Fibroblast of mammary gland (primary cell): ENCODE measurements around the gene AEBP2.
A peak's percentile ranks its signal among the peaks of the same experiment; 100 is the strongest.
"Not testable (repeated sequence)": the region's sequence is repeated elsewhere in the genome, so short reads cannot be mapped to it uniquely, and the experiment has no call there.

Source experiments
- DNase-seq: peaks from one replicate; pipeline ENCODE4 v3.0.0-alpha.2; 2010; ENCODE audit warnings: low read depth
- H3K4me3 ChIP-seq: 2 replicates; pipeline ENCODE4 v1.5.1; 2011; ENCODE audit warnings: low read depth, mild to moderate bottlenecking, low read length, moderate library complexity; ENCODE audit not compliant: control insufficient read depth
- TF ChIP-seq, protein P1 (sequence below): conservative IDR thresholded peaks from 2 replicates; pipeline ENCODE4 v1.5.1; 2011; ENCODE audit warnings: low read depth, low read length, inconsistent platforms; ENCODE audit not compliant: control insufficient read depth, insufficient read depth

The AEBP2 gene

DNA sequence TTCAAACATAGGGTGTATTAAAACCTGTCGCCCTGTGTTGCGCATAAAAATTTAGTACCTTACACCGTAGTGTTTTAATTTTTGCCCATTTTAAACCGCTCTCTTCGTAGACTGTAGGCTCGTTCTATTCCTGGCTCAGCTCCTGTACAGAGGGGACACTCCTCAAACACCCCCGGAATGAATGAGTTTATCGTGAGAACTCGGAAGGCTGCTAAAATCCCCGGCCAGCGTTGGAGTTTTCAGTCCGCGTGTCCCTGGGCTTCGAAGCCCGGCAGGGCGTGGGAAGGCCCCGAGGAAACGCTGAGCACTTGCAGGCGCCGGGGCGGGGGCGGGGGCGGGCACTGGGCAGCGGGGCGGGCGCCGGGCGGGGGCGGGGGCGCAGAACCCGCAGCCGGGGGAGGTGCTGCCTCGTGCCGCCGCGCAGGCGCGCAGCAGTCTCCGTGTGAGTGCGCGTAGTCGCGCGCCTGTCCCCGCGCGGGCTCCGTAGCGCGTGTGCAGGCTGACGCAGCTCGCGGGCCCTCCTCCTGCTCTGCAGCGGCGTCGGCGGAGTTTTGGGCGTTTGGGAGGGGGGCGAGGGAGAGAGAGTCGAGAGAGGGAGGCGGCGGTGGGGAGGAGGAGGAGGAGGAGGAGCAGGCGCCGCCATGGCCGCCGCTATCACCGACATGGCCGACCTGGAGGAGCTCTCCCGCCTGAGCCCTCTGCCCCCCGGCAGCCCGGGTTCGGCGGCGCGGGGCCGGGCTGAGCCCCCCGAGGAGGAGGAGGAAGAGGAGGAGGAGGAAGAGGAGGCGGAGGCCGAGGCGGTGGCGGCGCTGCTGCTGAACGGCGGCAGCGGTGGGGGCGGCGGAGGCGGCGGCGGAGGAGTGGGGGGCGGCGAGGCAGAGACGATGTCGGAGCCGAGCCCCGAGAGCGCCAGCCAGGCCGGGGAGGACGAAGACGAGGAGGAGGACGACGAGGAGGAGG lies at the start of gene AEBP2:
Gene AEBP2, plus strand, starts transcription at position 434 of the 960 bp plus-strand sequence. Its CDS starts 208 bp downstream, at position 642.
- DNase-seq = peak; percentile 92
- TF ChIP-seq, protein P1, sequence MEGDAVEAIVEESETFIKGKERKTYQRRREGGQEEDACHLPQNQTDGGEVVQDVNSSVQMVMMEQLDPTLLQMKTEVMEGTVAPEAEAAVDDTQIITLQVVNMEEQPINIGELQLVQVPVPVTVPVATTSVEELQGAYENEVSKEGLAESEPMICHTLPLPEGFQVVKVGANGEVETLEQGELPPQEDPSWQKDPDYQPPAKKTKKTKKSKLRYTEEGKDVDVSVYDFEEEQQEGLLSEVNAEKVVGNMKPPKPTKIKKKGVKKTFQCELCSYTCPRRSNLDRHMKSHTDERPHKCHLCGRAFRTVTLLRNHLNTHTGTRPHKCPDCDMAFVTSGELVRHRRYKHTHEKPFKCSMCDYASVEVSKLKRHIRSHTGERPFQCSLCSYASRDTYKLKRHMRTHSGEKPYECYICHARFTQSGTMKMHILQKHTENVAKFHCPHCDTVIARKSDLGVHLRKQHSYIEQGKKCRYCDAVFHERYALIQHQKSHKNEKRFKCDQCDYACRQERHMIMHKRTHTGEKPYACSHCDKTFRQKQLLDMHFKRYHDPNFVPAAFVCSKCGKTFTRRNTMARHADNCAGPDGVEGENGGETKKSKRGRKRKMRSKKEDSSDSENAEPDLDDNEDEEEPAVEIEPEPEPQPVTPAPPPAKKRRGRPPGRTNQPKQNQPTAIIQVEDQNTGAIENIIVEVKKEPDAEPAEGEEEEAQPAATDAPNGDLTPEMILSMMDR = no peak
- peak within 1 kb of the TSS; percentile 62 for H3K4me3 ChIP-seq

- TF ChIP-seq, protein P1 = no peak
- DNase-seq = peak; percentile 36
- H3K4me3 ChIP-seq = no peak overlapping the region
These were observed 49.2 kb upstream of the AEBP2 start for GRCh38 chr12:19390051-19390598.

DNA sequence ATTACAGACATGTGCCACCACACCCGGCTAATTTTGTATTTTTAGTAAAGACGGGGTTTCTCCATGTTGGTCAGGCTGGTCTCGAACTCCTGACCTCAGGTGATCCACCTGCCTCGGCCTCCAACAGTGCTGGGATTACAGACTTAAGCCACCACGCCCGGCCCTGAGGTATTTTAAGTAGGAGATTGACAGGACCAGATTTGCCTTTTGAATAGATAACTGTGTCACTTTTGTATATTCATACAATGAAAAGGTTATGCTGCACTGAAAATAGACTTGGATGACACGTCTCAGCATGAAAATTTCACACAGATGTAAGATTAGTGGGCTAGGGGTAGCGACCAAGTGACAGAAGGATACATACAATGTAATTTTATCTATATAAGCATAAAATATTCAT lies 46.6 kb upstream of the AEBP2 start:
- DNase-seq = not testable (repeated sequence)

DNA sequence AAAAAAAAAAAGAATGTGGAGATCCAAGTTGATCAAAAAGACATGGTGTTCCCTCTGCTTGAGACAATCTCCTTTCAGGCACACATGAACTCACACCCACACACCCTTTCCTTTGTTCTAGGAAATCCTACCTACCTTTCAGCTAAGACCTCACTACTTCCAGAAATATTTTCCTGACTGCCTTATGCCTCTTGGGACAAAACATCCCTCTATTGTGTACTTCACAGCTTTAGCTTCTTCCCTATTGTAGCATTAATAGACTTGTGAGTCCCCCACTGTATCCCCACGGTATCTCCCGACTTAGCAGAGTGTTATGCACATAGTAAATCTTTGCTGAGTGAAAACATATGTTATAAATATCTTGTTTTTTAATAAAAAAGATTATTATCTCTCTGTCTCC lies 44.9 kb upstream of the AEBP2 start:
- no peak overlapping the region for H3K4me3 ChIP-seq
- TF ChIP-seq, protein P1 = no peak
- no peak for DNase-seq

More for the DNA sequence above, 46.6 kb upstream of the AEBP2 start:
- not testable (repeated sequence) for H3K4me3 ChIP-seq

GRCh38 chr12:19397534-19397933 lies 41.8 kb upstream of the AEBP2 start:
- TF ChIP-seq, protein P1 = no peak
- H3K4me3 ChIP-seq = no peak overlapping the region
- no peak for DNase-seq

- peak; percentile 85 for DNase-seq
- H3K4me3 ChIP-seq = no peak overlapping the region
- TF ChIP-seq, protein P1 = no peak
These were observed 40.6 kb upstream of the AEBP2 start for GRCh38 chr12:19398376-19399363.

DNA sequence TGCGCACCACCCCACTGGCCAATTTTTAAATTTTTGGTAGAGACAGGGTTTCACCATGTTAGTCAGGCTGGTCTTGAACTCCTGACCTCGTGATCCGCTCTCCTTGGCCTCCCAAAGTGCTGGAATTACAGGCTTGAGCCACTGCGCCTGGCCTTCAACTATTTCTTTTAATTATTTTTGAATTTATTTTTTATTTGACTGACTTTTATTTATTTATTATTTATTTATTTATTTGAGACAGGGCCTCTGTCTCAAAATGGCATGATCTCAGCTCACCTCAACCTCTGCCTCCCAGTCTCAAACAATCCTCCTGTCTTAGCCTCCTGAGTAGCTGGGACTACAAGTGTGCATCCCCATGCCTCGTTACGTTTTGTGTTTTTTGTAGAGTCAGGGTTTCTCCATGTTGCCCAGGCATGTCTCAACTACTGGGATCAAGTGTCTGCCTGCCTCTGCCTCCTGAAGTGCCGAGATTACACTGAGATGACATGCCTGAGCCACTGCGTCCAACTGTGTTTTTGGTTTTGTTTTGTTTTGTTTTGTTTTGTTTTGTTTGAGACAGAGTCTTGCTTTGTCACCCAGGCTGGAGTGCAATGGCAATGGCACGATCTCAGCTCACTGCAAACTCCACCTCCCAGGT lies 38.5 kb upstream of the AEBP2 start:
- H3K4me3 ChIP-seq, DNase-seq: not testable (repeated sequence)
